RWPE2 (cell line): ENCODE measurements around the gene AKR1C1.
"Not testable (repeated sequence)": the region's sequence is repeated elsewhere in the genome, so short reads cannot be mapped to it uniquely, and the experiment has no call there.

Experiments
- ATAC-seq: fragments of 200-7000 bp; cut with Tn5 transposase; 3 replicates; pipeline ENCODE4 v1.9.1; 2021; ENCODE audit warnings: low read depth
- DNase-seq: peaks from one replicate; pipeline ENCODE4 v3.0.0-alpha.2; 2020; ENCODE audit warnings: low spot score
- H3K27ac ChIP-seq: fragments of 450-650 bp; 2 replicates; pipeline ENCODE4 v1.5.1; 2017; ENCODE audit warnings: mild to moderate bottlenecking; ENCODE audit not compliant: poor library complexity, severe bottlenecking
- H3K27me3 ChIP-seq: fragments of 250-450 bp; sonication (Bioruptor Pico); 2 replicates; pipeline ENCODE4 v1.5.1; 2021; ENCODE audit warnings: mild to moderate bottlenecking, moderate library complexity; ENCODE audit not compliant: insufficient read depth, poor library complexity, severe bottlenecking
- H3K36me3 ChIP-seq: fragments of 250-450 bp; sonication (Bioruptor Pico); 2 replicates; pipeline ENCODE4 v1.5.1; 2020; ENCODE audit warnings: low read depth, mild to moderate bottlenecking, moderate library complexity
- H3K4me1 ChIP-seq: fragments of 250-450 bp; sonication (Bioruptor Pico); 2 replicates; pipeline ENCODE4 v1.5.1; 2021; ENCODE audit warnings: mild to moderate bottlenecking, moderate library complexity; ENCODE audit not compliant: insufficient read depth, poor library complexity, severe bottlenecking
- H3K4me3 ChIP-seq: fragments of 250-450 bp; sonication (Bioruptor Pico); 2 replicates; pipeline ENCODE4 v1.5.1; 2021; ENCODE audit warnings: mild to moderate bottlenecking, moderate library complexity; ENCODE audit not compliant: severe bottlenecking
- H3K9me3 ChIP-seq: fragments of 250-450 bp; sonication (Bioruptor Pico); 2 replicates; pipeline ENCODE4 v1.5.1; 2021; ENCODE audit warnings: mild to moderate bottlenecking, moderate library complexity; ENCODE audit not compliant: severe bottlenecking
- CTCF ChIP-seq: fragments of 450-650 bp; IDR thresholded peaks from one replicate; pipeline ENCODE4 v1.5.1; 2017; ENCODE audit warnings: mild to moderate bottlenecking, moderate library complexity; ENCODE audit not compliant: poor library complexity, severe bottlenecking

Gene AKR1C1

GRCh38 chr10:4962876-4963814 is at the start of gene AKR1C1:
TSS of gene AKR1C1 (plus strand) at chr10:4963415. CDS start at chr10:4963445, 30 bp downstream.
- H3K27ac ChIP-seq: peak within 1 kb of the TSS; percentile 50
- peak; percentile 98 for ATAC-seq
- not testable (repeated sequence) for H3K4me1 ChIP-seq, H3K4me3 ChIP-seq, DNase-seq, H3K36me3 ChIP-seq, H3K9me3 ChIP-seq, H3K27me3 ChIP-seq

DNA sequence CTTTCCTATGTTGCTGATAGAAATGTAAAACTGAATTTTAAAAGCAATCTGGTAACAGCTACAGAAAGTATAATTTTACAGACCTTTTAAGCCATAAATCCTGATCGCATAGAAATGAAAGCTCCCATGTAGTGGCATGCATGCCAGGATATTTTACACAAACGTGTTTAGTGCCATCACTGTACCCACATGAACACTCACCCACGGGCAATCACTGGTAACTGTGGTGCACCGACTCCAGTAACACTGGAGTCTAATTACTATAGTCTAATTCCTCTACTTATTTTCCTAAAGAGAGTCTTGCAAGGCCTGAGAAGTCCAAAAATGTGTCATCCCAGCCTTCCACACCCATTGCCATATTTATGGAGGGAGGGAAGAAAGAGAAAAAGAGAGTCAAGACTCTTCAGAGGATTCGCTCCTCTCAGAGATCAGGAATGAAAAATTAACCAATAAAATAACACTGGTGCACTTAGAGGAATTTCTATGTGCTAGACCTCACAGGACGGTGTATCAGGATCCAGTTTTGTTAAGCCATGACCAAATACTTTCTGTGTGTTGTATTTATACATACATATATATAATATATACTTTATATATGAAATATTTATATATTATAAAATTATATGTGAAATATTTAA is 48.9 kb upstream of the AKR1C1 start:
- H3K27me3 ChIP-seq: no peaks in the 10 kb centered on the region

GRCh38 chr10:4916086-4916716 is 47.0 kb upstream of the AKR1C1 start:
- no peak for ATAC-seq
- TF ChIP-seq CTCF: no peak

More for the DNA sequence above, 48.9 kb upstream of the AKR1C1 start:
- H3K36me3 ChIP-seq: no peaks in the 10 kb centered on the region
- DNase-seq: no peak
- H3K27ac ChIP-seq: no peak overlapping the region
- ATAC-seq: no peak
- H3K4me3 ChIP-seq: no peak overlapping the region
- no peaks in the 10 kb centered on the region for H3K4me1 ChIP-seq
- no peak for TF ChIP-seq CTCF
- no peaks in the 10 kb centered on the region for H3K9me3 ChIP-seq

GRCh38 chr10:4918236-4918635 is 45.0 kb upstream of the AKR1C1 start:
- TF ChIP-seq CTCF: no peak
- ATAC-seq: no peak
- no peaks in the 10 kb centered on the region for H3K4me1 ChIP-seq
- no peaks in the 10 kb centered on the region for H3K27me3 ChIP-seq
- no peak for DNase-seq
- no peak overlapping the region for H3K4me3 ChIP-seq
- H3K36me3 ChIP-seq: no peaks in the 10 kb centered on the region
- no peaks in the 10 kb centered on the region for H3K9me3 ChIP-seq
- H3K27ac ChIP-seq: no peak overlapping the region

More at GRCh38 chr10:4916086-4916716, 47.0 kb upstream of the AKR1C1 start:
- Histone ChIP-seq H3K4me1 (no peaks in the 10 kb centered on the region), H3K4me3 (no peak overlapping the region), H3K9me3 (no peaks in the 10 kb centered on the region), H3K27ac (no peak overlapping the region), H3K27me3 (no peaks in the 10 kb centered on the region), H3K36me3 (no peaks in the 10 kb centered on the region)
- no peak for DNase-seq

GRCh38 chr10:4924482-4924881 is 38.7 kb upstream of the AKR1C1 start:
- H3K36me3 ChIP-seq, H3K4me3 ChIP-seq, DNase-seq, H3K27ac ChIP-seq, H3K9me3 ChIP-seq, H3K27me3 ChIP-seq, ATAC-seq, H3K4me1 ChIP-seq: not testable (repeated sequence)
